ENCODE measurements around the gene GSTM1. TPM values are rescaled to one million over a fixed set of nuclear protein-coding genes. Genes with fewer than 3 reads are reported as not detected.

The GSTM1 gene
- total and polyA plus RNA-seq, 2 donors (not counting 1 experiment from before 2014, with no cell fraction given) = 38.0 TPM; not detected in 1

- Histone ChIP-seq H3K4me1 (ENCODE audit: control insufficient read depth, extremely low read depth, insufficient read depth, low read length) (no peaks in the 10 kb centered on the region), H3K36me3 (ENCODE audit: control insufficient read depth, insufficient read depth, low read length) (no peaks in the 10 kb centered on the region), H3K4me3 (replicated peaks in 1 of 4; ENCODE audit: control extremely low read depth in 1 of 4, insufficient read depth in 1 of 4, low read depth in 3 of 4, low read length in 4 of 4) (no peak overlapping the region), H3K4me2 (ENCODE audit: extremely low read depth, insufficient read depth, low read length) (no peak overlapping the region), H3K9ac (ENCODE audit: insufficient read depth, low read length) (no peak overlapping the region), H4K20me1 (ENCODE audit: control insufficient read depth, extremely low read depth, insufficient read depth, low read length) (no peaks in the 10 kb centered on the region), H3K9me3 (ENCODE audit: control insufficient read depth, insufficient read depth, low read depth, low read length) (no peaks in the 10 kb centered on the region), H3K27me3 (ENCODE audit: control insufficient read depth, insufficient read depth, low read length) (peaks cover 3% of the 10 kb centered on the region), H3K79me2 (ENCODE audit: control insufficient read depth, insufficient read depth, low read length) (no peaks in the 10 kb centered on the region), H2AFZ (ENCODE audit: low read length) (no peak overlapping the region), H3K27ac (ENCODE audit: insufficient read depth, low read length) (no peak overlapping the region)
- DNase-seq (ENCODE audit: low read depth in 2 of 2) = no peak
- no peak for TF ChIP-seq EZH2 (IDR thresholded peaks at IDR 0.05; ENCODE audit: low read length, missing control alignments)
- TF ChIP-seq, protein P1, sequence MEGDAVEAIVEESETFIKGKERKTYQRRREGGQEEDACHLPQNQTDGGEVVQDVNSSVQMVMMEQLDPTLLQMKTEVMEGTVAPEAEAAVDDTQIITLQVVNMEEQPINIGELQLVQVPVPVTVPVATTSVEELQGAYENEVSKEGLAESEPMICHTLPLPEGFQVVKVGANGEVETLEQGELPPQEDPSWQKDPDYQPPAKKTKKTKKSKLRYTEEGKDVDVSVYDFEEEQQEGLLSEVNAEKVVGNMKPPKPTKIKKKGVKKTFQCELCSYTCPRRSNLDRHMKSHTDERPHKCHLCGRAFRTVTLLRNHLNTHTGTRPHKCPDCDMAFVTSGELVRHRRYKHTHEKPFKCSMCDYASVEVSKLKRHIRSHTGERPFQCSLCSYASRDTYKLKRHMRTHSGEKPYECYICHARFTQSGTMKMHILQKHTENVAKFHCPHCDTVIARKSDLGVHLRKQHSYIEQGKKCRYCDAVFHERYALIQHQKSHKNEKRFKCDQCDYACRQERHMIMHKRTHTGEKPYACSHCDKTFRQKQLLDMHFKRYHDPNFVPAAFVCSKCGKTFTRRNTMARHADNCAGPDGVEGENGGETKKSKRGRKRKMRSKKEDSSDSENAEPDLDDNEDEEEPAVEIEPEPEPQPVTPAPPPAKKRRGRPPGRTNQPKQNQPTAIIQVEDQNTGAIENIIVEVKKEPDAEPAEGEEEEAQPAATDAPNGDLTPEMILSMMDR (conservative IDR thresholded peaks at IDR 0.05 in 1 of 2, IDR thresholded peaks at IDR 0.05 in 1 of 2; ENCODE audit: low read depth in 1 of 2, low read length in 2 of 2) = no peak
Observed at GRCh38 chr1:109733236-109733870, 45.7 kb downstream of the GSTM1 start.

GRCh38 chr1:109739738-109740614 is 52.4 kb downstream of the GSTM1 start:
- Histone ChIP-seq H3K36me3 (ENCODE audit: control insufficient read depth, insufficient read depth, low read length) (no peaks in the 10 kb centered on the region), H3K4me3 (replicated peaks in 1 of 4; ENCODE audit: control extremely low read depth in 1 of 4, insufficient read depth in 1 of 4, low read depth in 3 of 4, low read length in 4 of 4) (peak overlapping the region; percentile 72 to 86 (median 75)), H3K9ac (ENCODE audit: insufficient read depth, low read length) (peak overlapping the region; percentile 70), H3K79me2 (ENCODE audit: control insufficient read depth, insufficient read depth, low read length) (no peaks in the 10 kb centered on the region), H3K4me1 (ENCODE audit: control insufficient read depth, extremely low read depth, insufficient read depth, low read length) (peaks cover 2% of the 10 kb centered on the region), H2AFZ (ENCODE audit: low read length) (peak overlapping the region; percentile 92), H3K9me3 (ENCODE audit: control insufficient read depth, insufficient read depth, low read depth, low read length) (no peaks in the 10 kb centered on the region), H3K27me3 (ENCODE audit: control insufficient read depth, insufficient read depth, low read length) (peaks cover 8% of the 10 kb centered on the region), H4K20me1 (ENCODE audit: control insufficient read depth, extremely low read depth, insufficient read depth, low read length) (no peaks in the 10 kb centered on the region), H3K4me2 (ENCODE audit: extremely low read depth, insufficient read depth, low read length) (peak overlapping the region; percentile 89), H3K27ac (ENCODE audit: insufficient read depth, low read length) (peak overlapping the region; percentile 64)
- TF ChIP-seq, protein P1 (conservative IDR thresholded peaks at IDR 0.05 in 1 of 2, IDR thresholded peaks at IDR 0.05 in 1 of 2; ENCODE audit: low read depth in 1 of 2, low read length in 2 of 2) = no peak
- DNase-seq (ENCODE audit: low read depth in 2 of 2) = peak; percentile 60 to 69

GRCh38 chr1:109740615-109741373 is 53.2 kb downstream of the GSTM1 start, which contains the start of gene GSTM3:
GSTM3 (minus strand) TSS chr1:109741038; CDS start chr1:109740287, 751 bp downstream.
- H3K27me3 ChIP-seq (ENCODE audit: control insufficient read depth, insufficient read depth, low read length) = peaks cover 8% of the 10 kb centered on the region
- H3K4me2 ChIP-seq (ENCODE audit: extremely low read depth, insufficient read depth, low read length) = peak within 1 kb of the TSS; percentile 89
- H4K20me1 ChIP-seq (ENCODE audit: control insufficient read depth, extremely low read depth, insufficient read depth, low read length) = no peaks in the 10 kb centered on the region
- no peaks in the 10 kb centered on the region for H3K79me2 ChIP-seq (ENCODE audit: control insufficient read depth, insufficient read depth, low read length)
- no peaks in the 10 kb centered on the region for H3K36me3 ChIP-seq (ENCODE audit: control insufficient read depth, insufficient read depth, low read length)
- H3K4me1 ChIP-seq (ENCODE audit: control insufficient read depth, extremely low read depth, insufficient read depth, low read length) = peaks cover 2% of the 10 kb centered on the region
- H3K9me3 ChIP-seq (ENCODE audit: control insufficient read depth, insufficient read depth, low read depth, low read length) = no peaks in the 10 kb centered on the region
- H3K27ac ChIP-seq (ENCODE audit: insufficient read depth, low read length) = peak within 1 kb of the TSS; percentile 64
- no peak for DNase-seq (ENCODE audit: low read depth in 2 of 2)
- H2AFZ ChIP-seq (ENCODE audit: low read length) = peak within 1 kb of the TSS; percentile 92
- peak within 1 kb of the TSS; percentile 72 to 86 (median 75) for H3K4me3 ChIP-seq (replicated peaks in 1 of 4; ENCODE audit: control extremely low read depth in 1 of 4, insufficient read depth in 1 of 4, low read depth in 3 of 4, low read length in 4 of 4)
- peak within 1 kb of the TSS; percentile 70 for H3K9ac ChIP-seq (ENCODE audit: insufficient read depth, low read length)
- TF ChIP-seq, protein P1 (conservative IDR thresholded peaks at IDR 0.05 in 1 of 2, IDR thresholded peaks at IDR 0.05 in 1 of 2; ENCODE audit: low read depth in 1 of 2, low read length in 2 of 2) = no peak
- TF ChIP-seq EZH2 (IDR thresholded peaks at IDR 0.05; ENCODE audit: low read length, missing control alignments) = no peak

Data from fibroblast of lung (primary cell).